Esophagus squamous epithelium (tissue), 4 donors: ENCODE measurements around the gene INSRR.

Experiments
- CTCF ChIP-seq, 6 experiments: fragments of 450-650 bp in 4 of 6; fragments of 200-600 bp in 2 of 6; sonication (generic) in 2 of 6; IDR thresholded peaks; one replicate each; pipeline ENCODE4 v1.5.1; 2016 to 2019; ENCODE audit warnings: antibody characterized with exemption in 6 of 6, mild to moderate bottlenecking in 4 of 6, moderate library complexity in 4 of 6
- POLR2A ChIP-seq, 4 donors: fragments of 450-650 bp; IDR thresholded peaks; one replicate each; pipeline ENCODE4 v1.6.1; 2017; ENCODE audit warnings: antibody characterized with exemption in 4 of 4, mild to moderate bottlenecking in 4 of 4, moderate library complexity in 3 of 4

GRCh38 chr1:156887317-156887716 lies 28.4 kb upstream of the INSRR start:
- TF ChIP-seq CTCF (IDR thresholded peaks at IDR 0.05), result no peak
- TF ChIP-seq POLR2A (IDR thresholded peaks at IDR 0.05), result no peak
